GM21381 (cell line): ENCODE measurements around the gene TMEM120B.

Experiments used
- ATAC-seq: cut with Tn5 transposase; IDR thresholded peaks from one replicate; pipeline ENCODE4 v1.9.1; 2021; ENCODE audit warnings: mild to moderate bottlenecking, moderate library complexity; ENCODE audit not compliant: unreplicated experiment

The TMEM120B gene

DNA sequence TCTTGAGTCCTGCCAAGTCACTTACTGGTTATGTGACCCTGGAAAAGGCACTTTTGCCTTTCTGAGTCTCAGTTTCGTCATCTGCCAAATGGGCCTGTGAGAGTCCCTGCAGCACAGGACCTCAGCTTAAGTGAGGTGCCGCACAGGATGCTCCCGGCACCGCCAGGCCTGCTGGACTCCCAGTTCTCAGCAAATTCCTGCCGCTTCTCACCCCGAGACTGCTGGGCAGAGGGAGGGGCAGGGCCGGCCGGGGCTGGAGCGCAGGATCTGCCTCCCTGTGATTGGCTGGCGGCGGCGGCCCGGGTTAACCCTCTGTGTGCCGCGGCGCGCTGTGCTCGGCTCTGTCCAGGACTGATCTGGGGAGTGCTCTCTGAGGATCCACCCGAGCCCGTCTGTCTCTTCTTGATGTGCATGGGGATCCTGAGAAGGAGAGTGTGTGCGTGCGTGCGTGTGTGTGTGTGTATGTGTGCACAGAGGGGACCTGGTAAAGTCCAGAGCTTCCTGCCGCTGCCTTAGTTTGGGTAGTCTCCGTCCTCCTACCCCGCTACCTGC, 99.8 kb downstream of the TMEM120B start:
- peak; percentile 20 for ATAC-seq

DNA sequence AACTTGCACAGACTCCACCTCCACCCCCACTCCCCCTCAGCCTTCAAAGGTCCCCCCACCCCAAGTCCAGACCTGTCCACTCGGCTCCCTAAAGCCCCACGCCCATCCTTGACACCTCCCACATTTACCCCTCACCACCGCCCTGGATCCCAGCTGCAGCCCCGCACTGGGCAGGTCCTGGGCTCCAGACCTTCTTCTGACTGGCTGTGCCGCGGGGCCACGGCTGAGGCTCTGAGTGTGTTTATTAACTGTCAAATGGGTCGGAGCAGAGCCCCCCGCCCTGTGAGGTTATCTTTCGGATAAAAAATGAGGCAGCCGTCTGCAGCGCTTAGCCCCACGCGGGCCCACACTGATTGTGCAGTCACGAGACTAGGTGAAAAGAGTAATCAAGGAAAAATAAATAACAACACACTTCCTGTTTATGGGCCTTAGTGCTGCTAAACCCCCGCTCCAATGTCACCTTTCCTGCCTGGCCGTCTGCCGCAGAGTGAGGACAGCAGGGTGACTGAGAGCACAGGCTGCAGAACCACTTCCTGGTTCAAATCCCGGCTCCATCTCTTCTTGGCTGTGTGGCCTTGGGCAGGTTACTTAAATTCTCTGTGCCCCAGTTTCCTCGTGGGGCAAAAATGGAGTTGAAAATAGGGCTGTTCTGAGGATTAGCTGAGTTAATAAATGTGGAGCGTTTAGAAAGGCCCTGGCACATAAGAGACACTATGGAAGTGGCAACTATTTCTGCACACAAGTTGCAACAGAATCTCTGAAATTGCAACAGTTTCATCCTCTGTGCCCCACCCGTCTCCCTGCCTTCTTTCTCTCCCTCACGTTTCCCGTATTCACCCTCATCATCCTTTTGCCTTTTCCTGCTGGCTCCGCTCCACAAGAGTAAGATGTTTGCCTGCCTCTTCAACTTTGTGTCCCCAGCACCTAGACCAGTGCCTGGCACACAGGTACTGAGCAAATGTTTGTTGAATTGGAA, 100.7 kb downstream of the TMEM120B start:
- ATAC-seq: no peak

DNA sequence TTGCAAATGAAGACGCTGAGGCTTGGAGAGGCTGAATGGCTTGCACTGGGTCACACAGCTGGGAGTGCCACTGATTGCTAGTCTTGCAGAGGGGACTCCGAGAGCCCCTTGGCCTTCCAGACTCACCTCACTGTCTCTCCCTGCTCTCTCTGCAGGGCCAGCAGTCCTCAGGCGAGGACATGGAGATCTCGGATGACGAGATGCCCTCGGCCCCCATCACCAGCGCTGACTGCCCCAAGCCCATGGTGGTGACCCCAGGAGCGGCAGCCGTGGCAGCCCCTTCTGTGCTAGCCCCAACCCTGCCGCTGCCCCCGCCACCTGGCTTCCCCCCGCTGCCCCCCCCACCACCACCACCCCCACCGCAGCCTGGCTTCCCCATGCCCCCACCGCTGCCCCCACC, 101.4 kb downstream of the TMEM120B start:
- no peak for ATAC-seq

DNA sequence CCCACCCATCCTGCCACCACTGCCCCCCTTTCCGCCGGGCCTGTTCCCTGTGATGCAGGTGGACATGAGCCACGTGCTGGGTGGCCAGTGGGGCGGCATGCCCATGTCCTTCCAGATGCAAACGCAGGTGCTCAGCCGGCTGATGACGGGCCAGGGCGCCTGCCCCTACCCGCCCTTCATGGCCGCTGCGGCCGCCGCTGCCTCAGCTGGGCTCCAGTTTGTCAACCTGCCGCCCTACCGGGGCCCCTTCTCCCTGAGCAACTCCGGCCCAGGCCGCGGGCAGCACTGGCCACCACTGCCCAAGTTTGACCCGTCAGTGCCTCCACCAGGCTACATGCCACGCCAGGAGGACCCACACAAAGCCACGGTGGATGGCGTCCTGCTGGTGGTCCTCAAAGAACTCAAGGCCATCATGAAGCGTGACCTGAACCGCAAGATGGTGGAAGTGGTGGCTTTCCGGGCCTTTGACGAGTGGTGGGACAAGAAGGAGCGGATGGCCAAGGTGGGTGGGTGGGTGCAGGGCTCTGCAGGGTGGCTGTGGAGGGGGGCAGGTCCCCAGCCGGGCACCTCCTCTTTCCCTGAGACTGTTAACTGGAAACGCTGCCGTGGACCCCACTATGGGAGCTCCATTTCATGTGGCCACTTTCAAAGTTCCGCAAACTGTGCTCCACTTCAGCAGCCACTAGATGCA, 102.0 kb downstream of the TMEM120B start:
- ATAC-seq: no peak

- ATAC-seq: no peak
These were observed 102.7 kb downstream of the TMEM120B start for GRCh38 chr12:121815263-121815662.

DNA sequence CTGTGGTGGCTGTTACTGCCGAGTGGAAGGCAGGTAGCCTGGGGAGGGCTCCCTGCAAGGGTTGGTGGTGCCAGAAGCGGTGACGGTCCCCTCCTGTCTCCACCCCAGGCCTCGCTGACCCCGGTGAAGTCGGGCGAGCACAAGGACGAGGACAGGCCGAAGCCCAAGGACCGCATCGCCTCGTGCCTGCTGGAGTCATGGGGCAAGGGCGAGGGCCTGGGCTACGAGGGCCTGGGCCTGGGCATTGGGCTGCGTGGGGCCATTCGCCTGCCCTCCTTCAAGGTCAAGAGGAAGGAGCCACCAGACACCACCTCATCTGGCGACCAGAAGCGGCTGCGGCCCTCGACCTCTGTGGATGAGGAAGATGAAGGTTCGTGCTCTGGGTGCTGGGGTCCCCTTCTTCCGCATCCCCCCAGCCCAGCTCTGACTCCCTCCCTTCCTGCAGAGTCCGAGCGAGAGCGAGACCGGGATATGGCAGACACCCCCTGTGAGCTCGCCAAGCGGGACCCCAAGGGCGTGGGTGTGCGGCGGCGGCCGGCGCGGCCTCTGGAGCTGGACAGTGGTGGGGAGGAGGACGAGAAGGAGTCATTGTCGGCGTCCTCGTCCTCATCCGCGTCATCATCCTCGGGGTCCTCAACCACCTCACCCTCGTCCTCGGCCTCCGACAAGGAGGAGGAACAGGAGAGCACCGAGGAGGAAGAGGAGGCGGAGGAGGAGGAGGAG, 104.5 kb downstream of the TMEM120B start:
- ATAC-seq: no peak

DNA sequence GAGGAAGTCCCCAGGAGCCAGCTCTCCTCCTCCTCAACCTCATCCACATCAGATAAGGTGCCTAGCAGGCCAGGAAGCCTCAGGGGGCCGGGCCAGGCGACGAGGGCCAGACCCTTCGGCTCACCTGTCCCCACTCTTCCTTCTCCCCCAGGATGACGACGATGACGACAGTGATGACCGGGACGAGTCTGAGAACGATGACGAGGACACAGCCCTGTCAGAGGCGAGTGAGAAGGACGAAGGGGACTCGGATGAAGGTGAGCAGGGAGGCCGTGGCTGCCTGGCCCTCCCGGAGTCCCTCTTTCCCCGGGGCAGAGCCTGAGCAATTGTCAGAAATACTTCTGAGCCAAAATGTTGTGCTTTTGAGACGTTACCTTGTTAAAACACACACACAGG, 105.1 kb downstream of the TMEM120B start:
- ATAC-seq: no peak

DNA sequence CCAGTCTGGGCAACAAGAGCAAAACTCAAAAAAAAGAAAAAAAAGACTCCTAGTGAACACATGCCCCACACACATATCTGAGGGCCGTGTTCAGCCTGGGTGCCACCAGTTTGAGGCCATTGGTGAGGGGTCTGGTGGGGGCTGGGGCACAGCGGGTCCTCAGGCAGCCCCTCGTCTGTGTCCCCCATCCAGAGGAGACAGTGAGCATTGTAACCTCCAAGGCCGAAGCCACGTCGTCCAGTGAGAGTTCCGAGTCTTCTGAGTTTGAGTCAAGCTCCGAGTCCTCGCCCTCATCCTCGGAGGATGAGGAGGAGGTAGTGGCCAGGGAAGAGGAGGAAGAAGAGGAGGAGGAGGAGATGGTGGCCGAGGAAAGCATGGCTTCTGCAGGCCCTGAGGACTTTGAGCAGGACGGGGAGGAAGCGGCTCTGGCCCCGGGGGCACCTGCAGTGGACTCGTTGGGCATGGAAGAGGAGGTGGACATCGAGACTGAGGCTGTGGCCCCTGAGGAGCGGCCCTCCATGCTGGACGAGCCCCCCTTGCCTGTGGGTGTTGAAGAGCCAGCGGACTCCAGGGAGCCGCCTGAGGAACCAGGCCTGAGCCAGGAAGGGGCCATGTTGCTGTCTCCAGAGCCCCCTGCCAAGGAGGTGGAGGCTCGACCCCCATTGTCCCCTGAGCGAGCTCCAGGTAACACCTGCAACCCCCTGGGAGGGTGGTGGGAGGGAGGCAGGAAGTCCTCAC, 106.8 kb downstream of the TMEM120B start:
- no peak for ATAC-seq

DNA sequence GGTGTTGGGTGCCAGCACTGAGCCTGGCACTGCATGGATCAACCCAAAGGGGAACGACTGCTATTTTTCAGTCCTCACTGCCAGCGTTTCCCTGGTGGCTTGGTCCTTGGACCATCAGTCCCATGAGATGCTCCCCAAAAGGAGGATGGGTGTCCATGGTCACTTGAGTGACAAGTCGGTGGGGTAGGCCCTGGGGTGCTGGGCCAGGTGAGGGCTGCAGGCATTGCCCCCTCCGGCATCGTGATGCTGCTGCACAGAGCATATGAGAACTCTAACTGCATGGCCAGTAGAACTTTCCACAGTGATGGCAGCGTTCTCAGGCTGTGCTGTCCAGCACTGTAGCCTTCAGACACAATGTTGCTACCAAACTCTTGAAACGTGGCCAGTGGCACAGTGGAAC, 107.5 kb downstream of the TMEM120B start:
- no peak for ATAC-seq

GRCh38 chr12:121822393-121823100, 110.0 kb downstream of the TMEM120B start:
- ATAC-seq: no peak

DNA sequence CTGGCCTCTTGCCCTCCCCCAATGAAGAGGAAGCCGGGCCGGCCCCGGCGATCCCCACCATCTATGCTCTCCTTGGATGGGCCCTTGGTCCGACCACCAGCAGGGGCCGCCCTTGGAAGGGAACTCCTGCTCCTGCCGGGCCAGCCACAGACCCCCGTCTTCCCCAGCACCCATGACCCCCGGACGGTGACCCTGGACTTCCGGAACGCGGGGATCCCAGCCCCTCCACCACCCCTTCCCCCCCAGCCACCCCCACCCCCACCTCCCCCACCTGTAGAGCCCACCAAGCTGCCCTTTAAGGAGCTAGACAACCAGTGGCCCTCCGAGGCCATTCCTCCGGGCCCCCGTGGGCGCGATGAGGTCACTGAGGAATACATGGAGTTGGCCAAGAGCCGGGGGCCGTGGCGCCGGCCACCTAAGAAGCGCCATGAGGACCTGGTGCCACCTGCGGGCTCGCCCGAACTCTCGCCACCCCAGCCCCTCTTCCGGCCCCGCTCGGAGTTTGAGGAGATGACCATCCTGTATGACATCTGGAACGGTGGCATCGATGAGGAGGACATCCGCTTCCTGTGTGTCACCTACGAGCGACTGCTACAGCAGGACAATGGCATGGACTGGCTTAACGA, 110.7 kb downstream of the TMEM120B start:
- ATAC-seq: no peak

DNA sequence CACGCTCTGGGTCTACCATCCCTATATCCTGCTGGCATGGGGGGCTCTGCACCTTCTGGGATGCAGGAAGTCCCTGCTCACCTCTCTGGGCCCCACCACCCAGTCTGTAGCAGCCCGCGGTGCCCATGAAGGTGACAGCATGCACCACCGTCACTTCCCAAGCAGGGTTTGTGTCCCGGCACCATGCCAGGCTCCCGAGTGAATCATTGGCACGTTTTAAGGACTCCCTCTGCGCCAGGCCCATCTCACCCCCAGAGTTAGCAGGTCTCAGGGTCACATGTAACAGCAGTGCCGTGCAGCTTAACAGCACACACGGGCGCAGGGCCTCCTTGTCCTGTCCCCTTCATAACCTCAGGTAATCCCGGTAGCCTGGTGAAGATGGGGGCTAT, 111.2 kb downstream of the TMEM120B start:
- no peak for ATAC-seq

DNA sequence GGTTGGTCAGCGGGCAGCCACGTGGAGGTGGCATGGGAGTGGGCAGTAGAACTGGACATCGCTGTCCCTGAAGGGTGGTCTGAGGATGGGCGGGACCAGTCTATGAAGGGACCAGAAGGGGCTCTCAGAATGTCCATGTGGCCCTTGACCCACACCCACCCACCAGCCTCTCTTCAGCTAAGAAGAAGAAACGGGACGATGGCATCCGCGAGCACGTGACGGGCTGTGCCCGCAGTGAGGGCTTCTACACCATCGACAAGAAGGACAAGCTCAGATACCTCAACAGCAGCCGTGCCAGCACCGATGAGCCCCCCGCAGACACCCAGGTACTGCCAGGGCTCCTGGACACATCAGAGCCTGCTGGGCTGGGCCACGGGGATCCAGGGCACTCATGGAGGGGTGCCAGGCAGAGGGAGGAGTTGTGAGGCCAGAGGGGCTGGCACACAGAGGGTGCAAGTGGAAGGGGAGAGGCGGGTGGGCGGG, 112.5 kb downstream of the TMEM120B start:
- ATAC-seq: no peak

DNA sequence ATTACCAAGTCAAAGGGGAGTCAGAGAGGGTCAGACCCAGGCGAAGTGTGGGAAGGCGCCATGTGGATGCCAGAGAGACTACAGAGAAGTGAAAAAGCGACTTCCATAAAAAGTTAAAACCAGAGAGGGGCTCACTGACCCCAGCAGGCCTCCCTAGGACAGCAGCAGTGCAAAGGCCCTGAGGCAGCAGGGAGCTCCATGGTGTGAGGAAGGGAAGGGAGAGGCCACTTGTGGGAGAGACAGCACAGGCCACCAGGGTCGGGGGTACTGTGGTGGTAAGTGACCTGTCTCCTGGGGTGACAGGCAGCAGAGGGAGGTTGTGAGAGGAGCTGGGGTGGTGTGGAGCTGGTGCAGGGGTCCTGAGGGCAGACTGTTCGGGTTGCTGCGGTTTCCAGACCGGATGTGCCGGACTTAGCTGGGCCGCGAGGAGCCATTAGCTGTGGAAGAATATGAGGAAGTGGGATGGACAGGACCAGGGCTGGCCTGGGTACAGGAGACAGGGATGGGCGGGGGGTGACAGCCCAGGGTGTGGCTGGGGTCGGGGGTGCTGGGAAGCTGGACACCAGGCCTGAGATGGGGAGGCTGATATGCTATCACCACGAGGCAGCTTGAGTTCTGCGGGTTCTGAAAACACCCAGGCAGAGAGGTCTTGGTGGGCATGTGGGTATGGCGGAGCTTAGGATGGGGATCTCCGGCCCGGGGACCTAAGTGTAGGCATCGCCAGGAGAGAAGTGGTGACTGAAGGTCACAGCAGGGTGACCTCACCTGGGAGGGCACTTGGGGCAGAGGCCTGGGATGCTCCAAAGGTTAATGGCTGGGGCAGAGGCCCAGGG, 114.0 kb downstream of the TMEM120B start:
- no peak for ATAC-seq

GRCh38 chr12:121827351-121828099, 115.0 kb downstream of the TMEM120B start:
- ATAC-seq: no peak

DNA sequence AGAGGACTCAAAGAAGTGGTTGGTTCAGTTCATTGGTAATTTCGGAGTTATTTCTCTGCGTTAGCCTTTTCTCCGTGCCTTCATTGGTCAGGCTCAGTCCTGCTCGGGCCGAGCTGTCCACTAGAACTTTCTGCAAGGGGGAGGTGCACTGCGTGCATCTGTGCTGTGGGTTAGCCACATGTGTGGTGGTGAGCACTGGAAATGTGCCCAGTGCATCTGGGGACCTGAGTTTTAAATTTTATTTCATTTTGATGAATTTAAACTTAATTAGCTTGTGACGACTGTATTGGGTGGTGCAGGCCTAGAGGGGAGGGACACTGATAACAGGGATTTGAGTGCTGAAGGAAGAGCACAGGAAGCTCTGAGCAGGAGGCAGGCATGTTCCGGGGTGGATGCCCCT, 115.8 kb downstream of the TMEM120B start:
- no peak for ATAC-seq

GRCh38 chr12:121828826-121829225, 116.3 kb downstream of the TMEM120B start:
- ATAC-seq: no peak
